ENCODE results near the gene PPP1R3G. TPM values are rescaled to one million over a fixed set of nuclear protein-coding genes. Genes with fewer than 3 reads are reported as not detected.

Gene PPP1R3G
- not detected for total RNA-seq

DNA sequence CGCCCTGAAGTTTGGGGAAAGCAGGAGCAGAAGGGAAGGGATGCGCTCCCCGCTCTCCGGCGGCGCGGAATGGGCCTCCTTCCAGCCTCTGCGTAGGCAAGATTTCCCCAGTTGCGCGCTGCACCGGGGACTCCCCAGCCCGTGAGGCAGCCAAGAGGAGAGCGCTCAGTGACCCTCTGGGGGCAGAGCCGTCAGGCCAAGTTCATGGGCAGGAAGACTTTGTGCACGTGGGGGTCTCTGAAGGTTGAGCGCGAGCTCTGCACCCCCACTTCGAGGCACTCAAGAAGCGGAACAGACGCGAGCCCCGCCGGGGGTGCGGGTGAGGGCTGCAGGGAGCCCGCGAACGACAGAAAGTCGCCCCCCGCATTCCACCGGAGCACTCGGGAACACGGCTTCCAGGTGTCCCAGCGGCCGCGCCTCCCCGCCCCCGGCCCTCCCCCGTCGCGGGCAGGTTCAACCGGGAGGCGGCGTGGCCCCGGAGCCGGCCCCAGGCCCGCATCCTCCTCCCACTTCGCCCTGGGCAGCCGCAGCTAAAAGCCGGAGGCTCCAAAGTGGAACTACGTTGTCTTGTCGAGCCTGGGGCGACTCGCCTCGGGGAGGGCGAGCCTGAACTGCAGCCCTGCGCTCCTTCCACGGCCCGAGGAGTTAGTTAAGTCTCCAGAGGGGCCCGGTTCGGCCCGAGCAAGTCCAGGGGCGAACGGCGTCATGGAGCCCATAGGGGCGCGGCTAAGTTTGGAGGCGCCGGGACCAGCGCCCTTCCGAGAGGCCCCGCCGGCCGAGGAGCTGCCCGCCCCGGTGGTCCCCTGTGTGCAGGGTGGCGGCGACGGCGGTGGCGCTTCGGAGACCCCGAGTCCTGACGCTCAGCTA is at the start of gene PPP1R3G:
PPP1R3G (plus strand) TSS at position 561 of the 867 bp plus-strand sequence; CDS start at position 706, 145 bp downstream.
- peak within 1 kb of the TSS; percentile 51 for H3K4me3 Mint-ChIP-seq
- peaks cover 56% of the 10 kb centered on the region for H3K27me3 Mint-ChIP-seq (ENCODE audit: low read depth)
- no peaks in the 10 kb centered on the region for H3K36me3 Mint-ChIP-seq (ENCODE audit: insufficient read depth)

GRCh38 chr6:5036269-5036668 is 48.9 kb upstream of the PPP1R3G start:
- ATAC-seq = no peak
- peaks cover 2% of the 10 kb centered on the region for H3K4me1 Mint-ChIP-seq (ENCODE audit: low read depth)
- no peak overlapping the region for H3K4me3 Mint-ChIP-seq
- DNase-seq = no peak
- H3K9me3 Mint-ChIP-seq = no peaks in the 10 kb centered on the region
- no peaks in the 10 kb centered on the region for H3K27me3 Mint-ChIP-seq (ENCODE audit: low read depth)
- no peaks in the 10 kb centered on the region for H3K36me3 Mint-ChIP-seq (ENCODE audit: insufficient read depth)

More for the DNA sequence above, at the start of gene PPP1R3G:
- Mint-ChIP-seq H3K9me3 (no peaks in the 10 kb centered on the region), H3K4me1 (ENCODE audit: low read depth) (peaks cover 5% of the 10 kb centered on the region)
- peak; percentile 32 to 34 for ATAC-seq
- no peak for DNase-seq

GRCh38 chr6:5041955-5042354 is 43.2 kb upstream of the PPP1R3G start:
- no peaks in the 10 kb centered on the region for H3K9me3 Mint-ChIP-seq
- H3K4me3 Mint-ChIP-seq = no peak overlapping the region
- no peak for ATAC-seq
- H3K4me1 Mint-ChIP-seq (ENCODE audit: low read depth) = no peaks in the 10 kb centered on the region
- no peak for DNase-seq
- H3K36me3 Mint-ChIP-seq (ENCODE audit: insufficient read depth) = peaks cover 13% of the 10 kb centered on the region
- H3K27me3 Mint-ChIP-seq (ENCODE audit: low read depth) = no peaks in the 10 kb centered on the region

- ATAC-seq (no peak), DNase-seq (no peak)
- Mint-ChIP-seq H3K27me3 (ENCODE audit: low read depth) (no peaks in the 10 kb centered on the region), H3K9me3 (peaks cover 3% of the 10 kb centered on the region), H3K4me3 (no peak overlapping the region), H3K4me1 (ENCODE audit: low read depth) (no peaks in the 10 kb centered on the region), H3K36me3 (ENCODE audit: insufficient read depth) (peaks cover 13% of the 10 kb centered on the region)
These were observed 42.7 kb upstream of the PPP1R3G start for GRCh38 chr6:5042436-5042835.

DNA sequence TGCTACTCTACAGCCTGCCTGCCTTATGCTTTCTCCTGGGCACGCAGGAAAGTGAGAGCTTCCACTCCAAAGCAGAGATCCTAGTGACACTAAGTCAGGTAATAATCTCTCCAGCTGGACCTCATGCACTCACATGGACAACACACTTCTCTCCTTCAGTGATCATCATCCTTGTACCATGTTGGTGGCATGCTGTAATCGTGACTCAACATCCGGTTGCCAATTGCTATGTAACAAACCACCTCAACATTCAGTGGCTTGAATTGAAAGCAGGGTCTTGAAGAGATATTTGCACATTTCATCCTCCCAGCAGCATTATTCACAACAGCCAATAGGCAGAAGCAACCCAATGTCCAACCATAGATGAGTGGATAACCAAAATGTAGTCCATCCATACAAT is 40.3 kb upstream of the PPP1R3G start:
- no peaks in the 10 kb centered on the region for H3K4me1 Mint-ChIP-seq (ENCODE audit: low read depth)
- no peaks in the 10 kb centered on the region for H3K27me3 Mint-ChIP-seq (ENCODE audit: low read depth)
- H3K4me3 Mint-ChIP-seq = no peak overlapping the region

DNA sequence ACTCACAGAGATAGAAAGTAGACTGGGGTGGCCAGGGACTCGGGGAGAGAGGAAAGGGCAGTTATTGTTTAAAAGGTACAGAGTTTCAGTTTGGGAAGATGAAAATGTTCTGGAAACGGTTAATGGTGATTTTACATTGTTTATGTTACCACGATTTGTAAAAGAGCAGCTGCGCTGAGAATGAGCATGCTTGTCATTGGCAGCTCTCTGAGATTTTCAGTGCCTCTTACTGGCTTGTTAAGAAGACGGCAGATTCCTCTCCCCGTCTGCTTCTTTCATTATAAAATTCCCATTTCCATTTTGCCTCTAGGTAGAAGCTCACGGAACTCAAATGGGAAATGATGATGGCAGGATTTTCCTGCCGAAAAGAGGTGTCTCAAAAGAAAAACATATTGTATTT is 39.7 kb upstream of the PPP1R3G start:
- ATAC-seq (no peak), DNase-seq (no peak)
- Mint-ChIP-seq H3K36me3 (ENCODE audit: insufficient read depth) (peaks cover 15% of the 10 kb centered on the region), H3K4me3 (no peak overlapping the region), H3K4me1 (ENCODE audit: low read depth) (no peaks in the 10 kb centered on the region), H3K27me3 (ENCODE audit: low read depth) (no peaks in the 10 kb centered on the region), H3K9me3 (peaks cover 11% of the 10 kb centered on the region)

More for the DNA sequence above, 40.3 kb upstream of the PPP1R3G start:
- Mint-ChIP-seq H3K36me3 (ENCODE audit: insufficient read depth) (peaks cover 15% of the 10 kb centered on the region), H3K9me3 (peaks cover 8% of the 10 kb centered on the region)
- DNase-seq = no peak
- no peak for ATAC-seq

GRCh38 chr6:5046430-5046829 is 38.7 kb upstream of the PPP1R3G start:
- H3K9me3 Mint-ChIP-seq = peaks cover 21% of the 10 kb centered on the region
- ATAC-seq (no peak), DNase-seq (no peak)
- H3K4me1 Mint-ChIP-seq (ENCODE audit: low read depth) = no peaks in the 10 kb centered on the region
- no peak overlapping the region for H3K4me3 Mint-ChIP-seq
- H3K36me3 Mint-ChIP-seq (ENCODE audit: insufficient read depth) = peaks cover 17% of the 10 kb centered on the region
- H3K27me3 Mint-ChIP-seq (ENCODE audit: low read depth) = no peaks in the 10 kb centered on the region

DNA sequence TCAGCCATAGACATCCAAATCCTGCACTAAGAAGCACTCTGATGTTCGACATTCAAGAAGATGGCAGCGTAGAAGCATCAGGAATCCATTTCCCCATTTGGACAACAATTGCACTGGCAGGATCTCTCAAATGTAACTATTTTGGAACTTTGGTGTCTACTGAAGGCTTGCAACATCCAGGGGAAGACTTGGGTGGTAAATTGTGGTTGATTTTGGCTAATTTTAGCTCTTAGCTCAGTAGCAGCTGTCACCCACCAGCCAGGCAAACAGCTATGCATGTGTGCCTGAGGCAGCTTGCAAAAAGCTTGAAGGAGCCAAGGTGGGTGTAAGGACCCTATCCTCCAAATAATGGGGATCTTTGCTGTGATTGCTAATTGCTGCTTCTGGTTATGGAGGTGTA is 35.1 kb upstream of the PPP1R3G start:
- Mint-ChIP-seq H3K27me3 (ENCODE audit: low read depth) (no peaks in the 10 kb centered on the region), H3K4me3 (no peak overlapping the region), H3K4me1 (ENCODE audit: low read depth) (no peaks in the 10 kb centered on the region), H3K9me3 (peaks cover 25% of the 10 kb centered on the region), H3K36me3 (ENCODE audit: insufficient read depth) (peaks cover 4% of the 10 kb centered on the region)
- no peak for DNase-seq
- no peak for ATAC-seq

- no peak for ATAC-seq
- peaks cover 4% of the 10 kb centered on the region for H3K36me3 Mint-ChIP-seq (ENCODE audit: insufficient read depth)
- H3K27me3 Mint-ChIP-seq (ENCODE audit: low read depth) = no peaks in the 10 kb centered on the region
These were observed 33.7 kb upstream of the PPP1R3G start for GRCh38 chr6:5051394-5051793.

DNA sequence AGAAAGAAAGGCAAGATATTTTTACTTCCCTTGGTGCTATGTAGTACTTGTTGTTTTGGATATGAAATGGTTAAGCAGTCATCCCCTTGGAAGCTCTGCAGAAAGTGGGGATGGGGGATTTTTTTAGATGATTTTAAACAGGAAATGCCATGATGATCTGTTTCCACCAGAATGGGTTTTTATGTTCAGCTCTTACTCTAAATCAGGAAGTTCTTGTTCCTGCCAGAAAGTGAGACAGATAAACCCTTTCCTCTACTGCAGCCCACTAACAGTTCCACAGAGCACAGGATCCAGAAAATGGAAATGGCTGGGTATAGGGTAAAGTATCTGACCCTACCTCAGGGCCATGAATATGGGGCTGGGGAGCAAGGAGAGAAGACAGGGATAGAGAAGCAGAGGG is 32.1 kb upstream of the PPP1R3G start:
- Mint-ChIP-seq H3K36me3 (ENCODE audit: insufficient read depth) (peaks cover 4% of the 10 kb centered on the region), H3K4me1 (ENCODE audit: low read depth) (no peaks in the 10 kb centered on the region), H3K4me3 (no peak overlapping the region), H3K9me3 (peaks cover 22% of the 10 kb centered on the region), H3K27me3 (ENCODE audit: low read depth) (no peaks in the 10 kb centered on the region)
- no peak for DNase-seq
- no peak for ATAC-seq

More at GRCh38 chr6:5051394-5051793, 33.7 kb upstream of the PPP1R3G start:
- Mint-ChIP-seq H3K4me1 (ENCODE audit: low read depth) (no peaks in the 10 kb centered on the region), H3K9me3 (peaks cover 25% of the 10 kb centered on the region), H3K4me3 (no peak overlapping the region)
- no peak for DNase-seq

DNA sequence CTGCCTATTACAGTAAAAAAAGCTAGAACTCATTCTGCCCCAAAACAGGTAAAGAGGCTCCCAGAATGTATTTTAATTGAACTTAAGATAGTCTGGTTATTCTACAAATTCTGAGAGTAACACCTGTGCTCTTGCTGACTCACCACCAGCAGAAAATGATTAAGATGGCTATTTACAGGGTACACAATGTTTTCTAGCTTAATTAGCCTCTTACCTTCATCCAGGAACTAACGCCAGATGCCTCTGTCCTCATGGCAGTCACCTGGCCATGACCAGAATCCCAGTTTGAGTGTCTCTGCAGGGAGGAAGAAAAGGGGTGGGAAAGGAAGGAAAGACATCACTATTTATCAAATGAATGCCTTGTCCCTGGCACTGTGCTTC is 31.3 kb upstream of the PPP1R3G start:
- H3K36me3 Mint-ChIP-seq (ENCODE audit: insufficient read depth) = peaks cover 2% of the 10 kb centered on the region
- H3K9me3 Mint-ChIP-seq = peaks cover 17% of the 10 kb centered on the region
- DNase-seq (no peak), ATAC-seq (no peak)
- H3K4me1 Mint-ChIP-seq (ENCODE audit: low read depth) = no peaks in the 10 kb centered on the region
- no peak overlapping the region for H3K4me3 Mint-ChIP-seq
- H3K27me3 Mint-ChIP-seq (ENCODE audit: low read depth) = no peaks in the 10 kb centered on the region

DNA sequence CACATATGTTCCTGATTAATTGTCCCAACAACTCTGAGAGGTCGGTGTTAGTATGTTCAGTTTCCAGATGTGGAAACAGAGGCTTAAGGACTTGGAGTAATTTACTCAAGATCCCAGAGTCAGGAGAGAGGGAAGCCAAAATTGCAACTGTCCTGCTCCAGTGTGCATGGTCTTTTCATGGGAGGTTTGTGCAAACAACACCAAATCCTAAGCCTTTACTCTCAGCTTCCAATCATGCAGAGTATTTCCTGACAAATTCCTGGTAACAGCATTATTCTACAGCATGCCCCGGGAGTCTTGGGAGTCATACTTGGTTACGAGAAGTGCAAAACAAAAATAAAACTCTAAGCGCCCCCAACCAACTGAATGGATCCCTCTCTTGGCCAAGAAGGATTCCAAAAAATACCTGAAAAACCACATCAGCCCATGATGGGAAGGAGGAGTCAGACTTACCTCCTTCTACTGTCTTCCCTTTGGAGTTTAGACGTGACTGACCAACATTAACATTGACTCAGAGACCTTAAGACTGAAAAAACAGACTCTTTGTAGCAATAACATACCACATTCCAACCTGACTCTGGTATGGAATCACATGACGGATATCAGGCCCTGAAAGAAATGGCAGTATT is 30.8 kb upstream of the PPP1R3G start:
- ATAC-seq (no peak), DNase-seq (no peak)
- Mint-ChIP-seq H3K27me3 (ENCODE audit: low read depth) (no peaks in the 10 kb centered on the region), H3K9me3 (peaks cover 17% of the 10 kb centered on the region), H3K4me3 (no peak overlapping the region), H3K4me1 (ENCODE audit: low read depth) (no peaks in the 10 kb centered on the region), H3K36me3 (ENCODE audit: insufficient read depth) (peaks cover 2% of the 10 kb centered on the region)

DNA sequence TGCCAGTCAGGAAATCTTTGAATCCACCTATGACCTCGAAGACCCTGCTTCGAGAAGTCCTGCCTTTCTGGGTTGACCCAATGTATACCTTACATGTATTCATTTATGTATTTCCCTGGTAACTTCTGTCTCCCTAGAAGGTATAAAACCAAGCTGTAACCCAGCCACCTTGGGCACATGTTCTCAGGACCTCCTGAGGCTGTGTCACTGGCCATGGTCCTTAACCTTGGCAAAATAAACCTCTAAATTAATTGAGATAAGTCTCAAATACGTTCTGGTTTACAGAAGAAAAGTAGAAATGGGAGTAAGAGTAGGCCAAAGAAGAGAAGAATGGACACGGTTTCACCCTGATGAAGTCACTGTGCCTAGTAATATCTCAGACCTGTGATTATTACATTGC is 30.0 kb upstream of the PPP1R3G start:
- peaks cover 17% of the 10 kb centered on the region for H3K9me3 Mint-ChIP-seq
- H3K27me3 Mint-ChIP-seq (ENCODE audit: low read depth) = no peaks in the 10 kb centered on the region
- H3K4me1 Mint-ChIP-seq (ENCODE audit: low read depth) = no peaks in the 10 kb centered on the region
- peaks cover 2% of the 10 kb centered on the region for H3K36me3 Mint-ChIP-seq (ENCODE audit: insufficient read depth)
- no peak overlapping the region for H3K4me3 Mint-ChIP-seq
- DNase-seq = no peak
- ATAC-seq = no peak

DNA sequence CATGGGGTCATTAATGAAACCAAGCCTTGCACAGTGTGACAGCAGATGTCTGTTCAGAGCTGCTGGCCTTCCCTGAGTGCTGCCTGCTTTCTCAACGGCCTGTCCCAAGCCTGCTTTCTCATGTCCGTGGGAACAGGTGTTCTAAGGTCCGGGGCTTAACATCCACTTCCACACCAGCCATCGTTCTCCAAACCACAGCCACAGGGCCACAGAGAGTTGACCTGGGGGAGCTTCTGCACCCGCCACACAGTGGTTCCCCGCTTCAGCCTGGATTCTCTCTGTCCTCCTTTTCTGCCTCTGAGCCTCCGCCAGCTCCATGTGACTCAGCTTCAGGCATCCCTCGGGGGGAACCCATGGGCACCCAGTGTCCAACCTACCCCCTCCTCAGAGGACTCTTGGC is 26.9 kb upstream of the PPP1R3G start:
- H3K4me3 Mint-ChIP-seq = no peak overlapping the region
- no peak for ATAC-seq
- H3K9me3 Mint-ChIP-seq = no peaks in the 10 kb centered on the region
- H3K27me3 Mint-ChIP-seq (ENCODE audit: low read depth) = no peaks in the 10 kb centered on the region
- no peak for DNase-seq
- no peaks in the 10 kb centered on the region for H3K36me3 Mint-ChIP-seq (ENCODE audit: insufficient read depth)
- H3K4me1 Mint-ChIP-seq (ENCODE audit: low read depth) = no peaks in the 10 kb centered on the region
